SHP77 treated with DMSO at 0.1 percent for 48 hours (cell line): Measurements from ENCODE around the gene NUDT12.

ENCODE experiments used
- DNase-seq: peaks from one replicate; lab custom pipeline; 2025; lab: John Stamatoyannopoulos, UW

Gene NUDT12

DNA sequence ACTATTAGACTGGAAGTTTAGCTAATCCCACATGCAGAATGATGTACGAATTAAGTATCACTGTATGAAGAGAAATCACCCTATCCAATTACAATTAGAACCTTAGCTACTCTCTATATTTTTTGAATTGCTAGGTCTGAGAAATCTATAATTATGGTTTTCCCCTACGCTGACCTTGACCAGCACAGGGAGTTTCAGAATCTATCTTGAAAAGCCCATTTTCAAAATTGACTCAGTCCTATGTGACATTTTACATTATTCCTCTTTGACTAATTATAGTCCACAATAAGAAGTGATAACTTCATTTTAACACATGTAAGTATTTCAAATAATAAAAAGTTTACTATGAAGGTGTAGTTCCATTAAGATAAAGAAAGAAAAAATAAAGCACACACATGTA is 21.5 kb downstream of the NUDT12 start:
- DNase-seq, result no peak

DNA sequence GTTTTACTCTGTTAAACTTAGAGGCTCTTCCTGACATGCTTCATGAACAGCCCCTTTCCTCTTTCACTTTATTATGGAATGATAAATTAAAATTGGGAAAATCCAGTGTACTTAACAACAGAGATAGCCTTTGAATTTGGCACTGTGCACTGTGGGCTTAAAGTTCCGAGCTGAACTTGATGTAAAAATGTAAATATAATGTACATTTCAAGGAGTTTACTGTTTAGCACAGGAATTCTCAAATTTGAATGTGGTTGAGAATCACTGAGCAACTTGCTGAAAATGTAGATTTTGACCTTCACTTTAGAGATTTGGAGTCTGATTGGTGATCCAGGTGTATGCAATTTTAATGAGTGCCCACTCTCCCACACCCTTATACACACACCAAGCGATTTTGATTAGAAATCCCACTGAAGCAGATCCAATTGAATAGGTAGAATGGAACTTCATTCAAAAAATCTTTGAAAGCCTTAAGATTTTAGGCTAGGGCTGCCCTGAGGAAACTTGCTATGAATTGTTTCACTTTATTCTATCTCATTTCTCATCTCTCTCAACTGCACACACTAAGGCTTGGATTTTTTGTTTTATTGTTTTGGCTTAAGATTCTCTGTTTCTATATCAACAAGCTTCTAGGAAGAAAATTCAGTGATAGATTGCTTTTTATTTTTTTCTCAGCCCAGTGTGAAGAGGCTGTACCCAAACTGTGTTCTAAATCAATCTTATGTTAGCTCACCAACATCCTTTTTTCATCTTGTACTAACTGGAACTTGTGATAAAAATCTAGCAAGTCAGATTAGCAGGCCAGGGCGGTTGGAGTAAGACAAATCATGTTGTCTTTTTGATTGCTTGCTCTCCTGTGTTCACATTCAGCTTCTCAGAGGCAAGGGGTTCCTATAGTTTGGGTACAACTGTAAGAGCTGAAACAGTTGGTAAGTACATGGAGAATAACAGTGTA is 22.9 kb downstream of the NUDT12 start:
- no peak for DNase-seq

DNA sequence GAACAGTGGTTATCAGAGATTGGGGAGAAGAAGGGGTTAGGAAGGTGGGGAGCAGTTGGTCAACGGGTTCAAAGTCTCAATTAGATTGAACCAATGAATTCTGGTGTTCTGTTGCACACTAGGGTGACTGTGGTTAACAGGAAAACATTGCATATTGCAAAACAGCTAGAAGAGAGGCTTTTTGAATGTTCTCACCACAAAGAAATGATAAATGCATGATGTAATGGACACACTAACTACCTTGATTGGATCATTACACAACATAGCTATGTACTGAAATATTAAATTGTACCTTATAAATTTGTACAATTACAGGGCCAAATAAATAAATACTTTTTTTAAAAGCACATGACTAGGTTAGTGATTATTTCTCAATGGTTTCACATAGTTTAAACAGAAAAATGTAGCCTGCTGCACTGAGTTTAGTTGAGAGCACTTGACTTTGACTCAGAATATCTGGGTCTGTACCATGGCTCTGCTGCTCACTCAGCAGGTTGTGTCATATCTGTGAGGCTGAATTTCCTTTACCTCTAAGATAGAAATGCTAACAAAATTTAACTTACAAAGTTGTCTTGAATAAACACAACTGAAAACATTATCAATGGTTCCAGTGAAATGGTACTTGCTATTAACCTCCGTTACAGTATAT is 30.4 kb downstream of the NUDT12 start:
- DNase-seq, result no peak

DNA sequence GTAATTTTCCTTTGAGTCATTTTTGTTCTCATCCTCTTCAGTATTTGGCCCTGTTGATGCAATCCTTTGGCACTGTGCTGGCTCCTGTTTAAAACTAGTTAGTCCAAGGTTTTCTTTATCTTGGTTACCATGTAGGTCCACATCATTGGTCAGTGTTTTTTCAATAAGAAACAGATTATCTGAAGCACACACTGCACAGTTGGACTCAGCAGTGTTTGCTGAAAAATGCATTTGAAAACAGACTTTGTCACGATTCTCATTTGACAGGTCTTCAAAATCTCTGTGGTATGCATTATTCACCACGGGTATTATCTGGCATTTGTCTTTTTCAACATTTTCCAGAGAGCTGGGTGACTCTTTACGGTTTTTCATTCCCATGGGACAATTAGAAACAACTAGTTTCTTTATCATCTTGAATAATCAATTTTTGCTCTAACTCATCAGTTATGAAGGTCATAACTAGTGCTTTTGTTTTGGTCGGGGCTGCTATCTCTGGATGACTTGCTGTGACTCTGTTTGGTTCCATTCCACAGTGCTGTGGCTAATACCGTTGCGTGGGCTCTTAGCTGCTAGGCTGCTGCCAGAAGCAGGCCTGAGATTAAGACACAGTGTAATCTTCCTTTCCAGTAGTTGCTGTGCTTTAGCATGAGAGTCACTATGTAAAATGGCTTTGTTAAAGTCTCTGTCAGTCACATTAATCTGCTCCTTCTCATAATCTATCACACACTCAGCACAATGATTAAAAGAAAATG is 36.2 kb downstream of the NUDT12 start:
- no peak for DNase-seq

DNA sequence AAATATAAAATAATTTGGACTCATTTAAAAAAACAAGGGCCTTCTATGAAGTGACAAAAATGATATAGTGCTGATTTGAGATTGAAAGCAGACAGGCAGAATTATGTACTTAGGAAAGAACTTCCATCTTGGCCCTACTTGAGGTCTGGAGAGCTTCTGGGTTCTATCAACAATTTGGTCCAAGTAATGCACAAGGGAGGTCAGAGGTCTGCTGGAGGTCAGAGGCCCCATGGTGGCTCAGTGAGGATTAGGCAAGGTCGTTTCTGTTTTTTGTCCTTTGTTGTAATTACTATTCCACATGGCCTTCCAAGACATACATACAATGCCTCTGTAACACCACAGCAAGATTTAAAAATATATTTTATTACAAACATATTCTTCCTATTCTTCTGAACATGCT is 37.2 kb downstream of the NUDT12 start:
- no peak for DNase-seq

DNA sequence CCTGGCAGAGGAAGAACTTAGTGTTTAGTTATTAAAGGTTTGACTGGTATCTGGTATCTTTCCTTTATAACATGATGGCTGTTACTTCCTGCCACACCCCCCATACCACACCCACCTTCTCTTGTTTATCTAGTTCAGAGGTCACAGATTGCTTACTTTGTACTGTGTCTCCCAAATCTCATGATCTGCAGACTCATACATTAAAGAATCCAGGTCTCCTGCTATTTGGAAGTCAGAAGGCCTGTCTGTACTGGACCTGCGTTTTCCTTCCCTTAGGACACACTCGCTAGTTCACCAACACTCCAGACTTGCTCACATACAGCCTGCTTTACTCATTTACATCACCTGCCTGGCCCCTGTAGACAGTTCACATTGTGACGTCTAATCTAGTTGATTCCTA is 39.3 kb downstream of the NUDT12 start:
- DNase-seq, result no peak

DNA sequence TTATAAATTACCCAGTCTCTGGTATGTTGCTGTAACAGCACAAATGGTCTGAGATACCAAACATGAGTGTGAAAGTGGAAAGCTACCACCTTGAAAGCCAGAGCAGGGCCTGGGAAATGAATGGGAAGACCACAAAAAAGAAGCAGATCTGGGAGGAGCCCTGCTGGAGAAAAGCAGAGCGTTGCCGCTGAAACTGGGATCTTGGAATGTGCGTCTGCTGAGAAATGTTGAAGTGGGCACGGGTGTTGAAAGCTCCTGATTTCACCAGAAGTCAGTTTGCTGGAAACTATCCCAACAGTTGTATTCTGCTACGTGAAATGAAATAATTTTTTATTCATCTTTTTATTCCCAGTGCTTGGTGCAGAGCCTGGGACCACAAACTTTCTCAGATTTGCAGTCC is 40.0 kb downstream of the NUDT12 start:
- DNase-seq, result no peak

DNA sequence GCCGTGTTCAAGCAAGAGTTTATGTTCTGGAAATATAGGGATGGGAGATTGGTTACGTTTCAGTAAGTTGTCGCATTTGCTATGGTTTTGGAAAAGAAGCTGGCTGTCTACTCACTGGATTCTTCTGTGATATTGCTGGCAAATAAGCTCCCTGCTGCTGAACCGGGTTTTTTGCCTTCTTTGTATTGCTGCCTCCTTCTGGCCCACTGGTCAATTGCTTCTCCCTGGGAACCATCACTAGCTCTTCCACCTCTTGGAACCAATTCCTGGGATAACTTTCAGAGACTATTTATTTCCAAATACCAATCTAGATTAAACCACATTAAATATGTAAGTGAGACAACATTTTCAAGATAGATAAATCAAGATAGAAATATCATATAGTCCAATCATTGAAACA is 43.0 kb downstream of the NUDT12 start:
- no peak for DNase-seq

DNA sequence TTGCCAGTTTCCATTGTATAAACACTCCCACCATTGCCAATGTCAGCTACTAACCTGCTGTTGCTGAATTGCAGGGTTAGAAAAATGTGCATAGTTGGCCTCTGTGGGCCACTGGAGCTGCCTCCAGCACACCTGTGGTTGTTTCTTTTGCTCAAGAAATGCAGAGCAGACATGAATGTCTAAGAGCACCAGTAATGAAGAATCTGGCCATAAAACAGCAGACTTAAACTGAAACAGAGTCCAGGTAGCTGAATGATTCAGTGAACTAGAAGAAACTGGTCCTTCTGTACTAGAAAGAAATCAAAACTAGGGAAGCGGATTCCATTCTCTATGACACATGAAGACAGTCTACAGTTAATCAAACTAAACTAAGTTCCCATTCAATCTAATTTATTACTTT is 48.2 kb downstream of the NUDT12 start:
- no peak for DNase-seq

DNA sequence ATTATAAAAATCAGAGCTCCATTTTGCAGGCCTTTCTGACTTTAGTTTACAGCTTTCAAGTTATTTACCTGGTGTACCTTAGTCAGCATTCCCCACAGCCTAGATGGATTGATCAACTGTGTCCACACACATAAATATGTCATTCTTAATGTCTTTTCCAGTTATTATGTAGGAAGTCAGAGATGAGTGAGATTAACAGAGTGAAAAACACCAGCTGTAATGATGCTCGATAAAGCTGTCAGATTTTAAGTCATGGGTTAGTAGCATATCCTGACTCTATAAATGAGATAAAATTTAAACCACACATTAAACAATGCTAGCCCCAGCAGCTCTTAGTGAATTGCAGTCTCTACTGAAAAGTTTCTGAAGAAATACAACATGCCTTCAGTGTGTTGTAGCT is 48.9 kb downstream of the NUDT12 start:
- DNase-seq, result no peak

DNA sequence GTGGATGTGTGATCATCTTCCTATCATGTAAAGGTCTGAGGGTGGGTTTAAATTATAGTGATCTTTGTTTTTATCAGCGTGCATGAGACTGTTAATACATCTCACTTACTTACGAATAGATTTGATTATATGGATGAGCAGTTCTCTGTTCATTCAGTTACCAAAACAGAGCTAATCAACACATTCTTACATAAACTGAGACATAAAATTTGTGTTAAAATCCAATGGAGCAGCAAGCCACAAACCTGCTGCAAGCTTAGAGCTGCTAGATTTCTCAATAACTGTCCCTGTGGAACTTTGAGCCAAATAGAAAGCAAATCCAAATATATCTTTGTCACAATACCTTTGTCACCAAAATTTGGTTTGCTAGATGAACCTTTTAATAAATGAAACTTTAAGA is 50.1 kb downstream of the NUDT12 start:
- DNase-seq, result no peak

DNA sequence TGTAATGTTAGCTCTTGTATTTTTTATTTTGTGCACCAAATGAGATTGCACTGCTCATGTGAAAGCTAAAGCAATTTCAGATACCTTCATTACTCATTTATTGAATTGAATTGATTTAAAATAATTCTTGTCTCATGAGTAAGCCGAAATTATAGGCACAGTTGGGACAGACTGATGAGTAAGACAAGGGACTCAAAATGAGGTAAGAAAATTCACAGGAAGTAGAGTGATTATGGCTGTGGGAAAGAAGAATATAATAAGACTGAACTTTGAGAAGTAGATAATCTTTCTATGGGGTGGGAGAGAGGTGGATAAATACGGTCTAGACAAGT is 51.1 kb downstream of the NUDT12 start:
- no peak for DNase-seq

DNA sequence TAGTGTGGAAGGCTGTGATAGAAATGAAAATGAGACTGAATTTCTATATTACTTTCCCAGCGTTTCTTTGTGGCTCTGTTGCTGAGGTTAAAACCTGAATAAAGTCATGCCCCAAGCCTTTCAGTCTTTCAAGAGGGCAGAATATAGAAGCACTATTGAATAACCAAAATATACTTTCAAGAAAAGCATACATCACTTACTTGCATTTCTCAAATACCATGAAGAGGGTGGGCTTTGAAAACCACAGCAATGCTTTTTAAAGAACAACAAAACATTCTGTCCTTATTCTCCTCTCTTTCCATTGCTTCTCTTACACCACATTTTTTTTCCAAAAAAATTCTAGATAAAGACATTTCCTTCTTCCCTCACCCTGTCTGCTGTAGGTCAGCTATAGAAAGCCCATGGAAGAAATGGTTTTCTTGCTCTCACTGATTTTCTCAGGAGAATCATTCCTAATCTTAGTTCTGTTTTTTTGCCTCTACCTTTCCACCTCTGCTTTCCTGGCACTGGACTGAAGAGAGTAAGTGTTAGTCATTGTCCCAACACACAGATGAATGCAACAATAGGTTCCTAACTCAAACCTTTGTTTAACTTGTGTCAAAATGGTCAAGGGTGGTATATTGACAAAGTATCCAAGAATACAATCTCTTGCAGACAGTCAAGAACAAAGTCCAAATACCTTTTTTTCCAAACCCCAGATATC is 51.6 kb downstream of the NUDT12 start:
- DNase-seq, result no peak

DNA sequence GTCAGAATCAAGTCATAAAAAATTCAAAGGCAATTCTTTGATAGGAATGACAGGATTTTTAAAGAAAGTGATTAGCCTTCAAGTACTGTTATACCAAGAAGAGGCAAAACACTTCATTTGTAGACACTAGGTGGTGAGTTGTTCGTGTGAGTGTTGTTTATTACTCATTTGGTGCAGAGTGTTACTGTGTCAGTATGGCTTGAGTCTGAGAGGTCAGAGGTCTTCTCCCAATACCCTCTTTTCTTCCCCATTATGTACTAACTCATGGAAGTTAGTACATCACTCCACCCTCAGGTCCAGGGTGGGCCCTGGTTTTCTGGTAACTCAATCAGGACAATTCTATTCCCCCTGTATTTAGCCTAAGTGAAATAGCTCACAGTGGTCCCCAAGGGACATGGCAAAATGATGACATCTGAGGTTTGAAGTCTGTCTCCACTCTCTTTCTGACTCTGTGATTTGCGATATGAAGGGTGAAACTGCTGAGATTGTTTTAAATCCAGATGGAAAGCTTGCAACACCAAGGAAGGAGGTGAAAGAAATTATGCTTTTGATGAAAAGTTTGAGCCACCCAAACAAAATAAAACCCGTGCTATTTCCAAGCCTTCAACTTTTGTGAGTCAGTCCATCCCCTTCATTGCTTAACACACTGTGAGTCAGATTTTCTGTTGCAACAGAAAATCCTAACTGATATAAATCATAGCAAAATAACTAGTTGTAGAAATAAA is 56.8 kb downstream of the NUDT12 start:
- no peak for DNase-seq

DNA sequence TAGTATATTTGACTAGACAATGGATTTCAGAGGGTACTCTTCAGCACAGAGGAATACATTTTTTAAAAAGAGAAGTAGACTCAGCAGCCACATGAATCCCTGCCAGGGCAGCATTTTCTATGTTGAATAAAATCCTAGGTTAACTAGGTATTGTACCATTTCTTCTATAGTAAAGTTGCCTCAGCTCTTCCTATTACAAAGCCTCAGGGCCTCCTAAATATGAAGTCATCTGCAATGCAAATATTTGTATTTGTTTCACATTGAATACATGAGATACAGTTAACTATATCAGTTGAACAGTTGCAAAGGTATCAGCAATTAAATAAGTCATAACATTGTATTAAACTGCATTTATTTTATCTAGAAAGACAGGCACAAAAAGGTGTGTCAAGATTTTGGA is 59.5 kb downstream of the NUDT12 start:
- DNase-seq, result no peak

DNA sequence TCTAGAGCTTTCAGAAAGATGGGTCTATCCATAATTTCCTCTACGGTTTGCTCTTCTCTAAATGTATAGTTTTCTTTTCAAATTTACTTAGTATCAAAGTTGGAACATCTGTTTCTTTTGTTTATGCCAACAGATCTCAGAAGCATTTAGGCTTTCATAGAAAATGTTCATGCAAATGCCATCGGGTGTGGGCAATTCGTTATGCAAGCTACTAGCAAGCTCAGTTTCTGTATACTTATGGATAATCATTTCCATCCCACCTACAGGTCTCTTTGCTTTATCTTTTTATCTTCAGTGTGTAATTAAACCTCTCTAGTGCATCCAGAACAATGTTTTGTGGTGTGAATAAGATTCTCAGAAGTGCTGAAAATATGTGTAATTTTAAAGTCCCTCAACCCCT is 59.9 kb downstream of the NUDT12 start:
- DNase-seq, result no peak
